Measurements from ENCODE around the gene CRTC1. TPM values are rescaled to one million over a fixed set of nuclear protein-coding genes. Genes with fewer than 3 reads are reported as not detected.

Gene CRTC1
- total RNA-seq, 1 experiment from 2014 or later: 19.0 TPM

DNA sequence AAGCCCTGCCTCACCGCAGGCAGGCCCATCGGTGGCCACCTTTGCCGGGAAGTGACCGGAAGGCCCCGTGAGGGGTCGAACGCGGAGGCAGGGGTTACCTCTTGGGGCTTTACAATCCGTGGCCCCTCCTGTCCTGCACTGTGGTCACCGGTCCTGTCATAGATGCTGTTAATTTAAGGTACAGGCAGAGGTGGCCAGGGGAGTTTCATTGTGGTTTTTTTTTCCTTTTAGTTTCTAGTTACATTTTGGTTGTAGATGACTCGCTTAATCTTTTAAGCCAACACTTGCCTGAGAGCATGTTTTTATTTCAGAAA lies 94.6 kb downstream of the CRTC1 start:
- TF ChIP-seq, protein P1, sequence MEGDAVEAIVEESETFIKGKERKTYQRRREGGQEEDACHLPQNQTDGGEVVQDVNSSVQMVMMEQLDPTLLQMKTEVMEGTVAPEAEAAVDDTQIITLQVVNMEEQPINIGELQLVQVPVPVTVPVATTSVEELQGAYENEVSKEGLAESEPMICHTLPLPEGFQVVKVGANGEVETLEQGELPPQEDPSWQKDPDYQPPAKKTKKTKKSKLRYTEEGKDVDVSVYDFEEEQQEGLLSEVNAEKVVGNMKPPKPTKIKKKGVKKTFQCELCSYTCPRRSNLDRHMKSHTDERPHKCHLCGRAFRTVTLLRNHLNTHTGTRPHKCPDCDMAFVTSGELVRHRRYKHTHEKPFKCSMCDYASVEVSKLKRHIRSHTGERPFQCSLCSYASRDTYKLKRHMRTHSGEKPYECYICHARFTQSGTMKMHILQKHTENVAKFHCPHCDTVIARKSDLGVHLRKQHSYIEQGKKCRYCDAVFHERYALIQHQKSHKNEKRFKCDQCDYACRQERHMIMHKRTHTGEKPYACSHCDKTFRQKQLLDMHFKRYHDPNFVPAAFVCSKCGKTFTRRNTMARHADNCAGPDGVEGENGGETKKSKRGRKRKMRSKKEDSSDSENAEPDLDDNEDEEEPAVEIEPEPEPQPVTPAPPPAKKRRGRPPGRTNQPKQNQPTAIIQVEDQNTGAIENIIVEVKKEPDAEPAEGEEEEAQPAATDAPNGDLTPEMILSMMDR (conservative IDR thresholded peaks at IDR 0.05): no peak
- H3K18ac ChIP-seq (ENCODE audit: insufficient read length, low read depth, low read length): no peak overlapping the region
- no peak overlapping the region; a peak in 1 of 5 replicates for H3K4me3 Mint-ChIP-seq
- no peak overlapping the region for H2BK5ac ChIP-seq (ENCODE audit: insufficient read length, low read length)
- H3K79me1 ChIP-seq (ENCODE audit: insufficient read depth, low read depth, low read length, poor library complexity, severe bottlenecking): no peaks in the 10 kb centered on the region
- H3K9me3 Mint-ChIP-seq: no peaks in the 10 kb centered on the region
- DNase-seq: no peak
- H3K4ac ChIP-seq (ENCODE audit: low read depth, low read length): no peak overlapping the region
- H3T11ph ChIP-seq (ENCODE audit: low read length): no peak overlapping the region
- H4K5ac ChIP-seq (ENCODE audit: insufficient read length, low read depth, low read length): no peak overlapping the region
- H3K56ac ChIP-seq (ENCODE audit: insufficient read length, low read depth, low read length): no peak overlapping the region
- H3K4me2 ChIP-seq (ENCODE audit: insufficient read depth, insufficient read length, low read length): no peak overlapping the region
- no peaks in the 10 kb centered on the region for H3K36me3 Mint-ChIP-seq (ENCODE audit: insufficient read depth in 1 of 3, low read depth in 3 of 3)
- H2AK5ac ChIP-seq (ENCODE audit: insufficient read length, low read length): no peak overlapping the region
- no peaks in the 10 kb centered on the region for H4K20me1 ChIP-seq (ENCODE audit: control insufficient read depth, insufficient read depth, insufficient read length)
- no peaks in the 10 kb centered on the region for H3K9me3 ChIP-seq (ENCODE audit: control insufficient read depth, low read depth, low read length)
- no peak overlapping the region for H3K27ac Mint-ChIP-seq
- H3K23ac ChIP-seq (ENCODE audit: insufficient read length, low read depth, low read length): no peak overlapping the region
- H2BK15ac ChIP-seq (ENCODE audit: low read depth, low read length): no peak overlapping the region
- H3K4me1 Mint-ChIP-seq: peaks cover 2 to 9% of the 10 kb centered on the region in 2 experiments; a peak in 1 of 4 replicates
- no peak overlapping the region for H2BK12ac ChIP-seq (ENCODE audit: insufficient read length, low read depth, low read length)
- H4K8ac ChIP-seq (replicated peaks; ENCODE audit: insufficient read length, low read depth, low read length): no peak overlapping the region
- H3K14ac ChIP-seq (ENCODE audit: insufficient read depth, low read length): no peak overlapping the region
- H3K27me3 Mint-ChIP-seq (ENCODE audit: low read depth): peaks cover 96% of the 10 kb centered on the region
- no peak overlapping the region for H2BK120ac ChIP-seq (ENCODE audit: low read depth, low read length, poor library complexity, severe bottlenecking)
- no peaks in the 10 kb centered on the region for H3K23me2 ChIP-seq (ENCODE audit: insufficient read length, low read depth, low read length, poor library complexity, severe bottlenecking)
- H3K79me2 ChIP-seq (ENCODE audit: insufficient read depth, low read length): no peaks in the 10 kb centered on the region
- H2BK20ac ChIP-seq (ENCODE audit: low read depth, low read length, poor library complexity, severe bottlenecking): no peak overlapping the region
- H3K27me3 ChIP-seq (ENCODE audit: insufficient read depth, low read length): peaks cover 60% of the 10 kb centered on the region
- H3K4me1 ChIP-seq (ENCODE audit: insufficient read depth, low read length): no peaks in the 10 kb centered on the region
- no CpG with 5 or more reads among the region's 11 CpGs for WGBS (ENCODE audit: extremely low coverage, insufficient read length, low lambda C conversion rate)
- no peak overlapping the region for H4K91ac ChIP-seq (ENCODE audit: insufficient read length, low read depth, low read length)
- H3K9ac ChIP-seq (ENCODE audit: extremely low read depth, insufficient read length, low read length): no peak overlapping the region
- H2AFZ ChIP-seq (ENCODE audit: low read length): no peak overlapping the region
- H3K27ac ChIP-seq (ENCODE audit: insufficient read length, low read depth, low read length): no peak overlapping the region

Data from H9 (cell line).